Psoas muscle (tissue), 8 donors: ENCODE measurements around the gene SLAMF8. TPM values are rescaled to one million over a fixed set of nuclear protein-coding genes. Genes with fewer than 3 reads are reported as not detected.

Experiments
- ATAC-seq, 4 donors: fragments of 200-7000 bp; cut with Tn5 transposase; one replicate each; pipeline ENCODE4 v1.9.1; 2020; ENCODE audit warnings: moderate library complexity in 3 of 4, mild to moderate bottlenecking in 2 of 4
- DNase-seq, 2 donors: peaks; one replicate each; pipeline ENCODE4 v3.0.0-alpha.2; 2020
- H3K27ac ChIP-seq: fragments of 200-600 bp; one replicate; pipeline ENCODE4 v1.8.0; 2022
- H3K27me3 ChIP-seq, 3 donors: fragments of 200-600 bp in 1 of 3; one replicate each; pipeline versions ENCODE4 v1.6.1 to v1.8.0; 2013 to 2022; ENCODE audit warnings: low read length in 2 of 3, mild to moderate bottlenecking in 2 of 3, moderate library complexity in 1 of 3; ENCODE audit not compliant: insufficient read depth in 3 of 3
- H3K36me3 ChIP-seq, 2 donors: fragments of 200-600 bp in 1 of 2; one replicate each; pipeline versions ENCODE4 v1.6.1 to v1.8.0; 2013 to 2022; ENCODE audit warnings: low read depth in 1 of 2, mild to moderate bottlenecking in 1 of 2, moderate library complexity in 1 of 2; ENCODE audit not compliant: insufficient read depth in 1 of 2
- H3K4me1 ChIP-seq: fragments of 200-600 bp; one replicate; pipeline ENCODE4 v1.8.0; 2022
- H3K4me3 ChIP-seq: fragments of 200-600 bp; one replicate; pipeline ENCODE4 v1.8.0; 2022; ENCODE audit warnings: mild to moderate bottlenecking
- H3K9me3 ChIP-seq: fragments of 200-600 bp; one replicate; pipeline ENCODE4 v1.8.0; 2022
- WGBS, 3 donors: extraction: QIAGEN DNeasy Blood & Tissue Kit; methylation state at CpG; one replicate each; pipeline versions ENCODE4 v1.1.6 to v1.1.7; 2013; 5-methylcytosine and 5-hydroxymethylcytosine counted together
- intact Hi-C, 2 donors: fragments of 100-400 bp; cut with DNase I; formaldehyde crosslinking; loops; one replicate each; pipeline versions ENCODE4 v1.11.0 to v1.14.2; 2022
- polyA plus RNA-seq, 3 donors: library from polyadenylated mRNA; stranded (reverse); fragments of 200-250 nt; gene quantifications; one replicate each; pipeline ENCODE4 v1.2.3, GENCODE V29; 2013
- total RNA-seq, 4 donors: library from RNA; stranded (reverse); fragmentation: NEBNext Ultra II Directional in 2 of 4; extraction: Animal tissue kit (Norgen Biotek cat#: 25700) in 2 of 4; gene quantifications; one replicate each; pipeline versions ENCODE4 v1.2.1 to v1.2.4, GENCODE V29; 2021 to 2023
- TF ChIP-seq, protein P1 (sequence below): fragments of 200-600 bp; IDR thresholded peaks from one replicate; pipeline ENCODE4 v1.8.0; 2022; ENCODE audit warnings: antibody characterized with exemption
- donor health status: healthy with polysubstance abuse.
- donor health status: DM: no; HTN: no; CAD: no; lungs with moderate emphysema.
- donor health status: Bipolar disorder and iron deficiency.
- donor health status: healthy.
- donor health status: DM: yes; HTN: yes; CAD: no.
- donor health status: DM: no; HTN: no; CAD: no.
- donor health status: DM: no; HTN: no; CAD: no.
- donor health status: DM: yes; HTN: yes; CAD: no.

SLAMF8 gene
- total and polyA plus RNA-seq, 7 donors = 0.10 to 1.6 (median 1.1) TPM

DNA sequence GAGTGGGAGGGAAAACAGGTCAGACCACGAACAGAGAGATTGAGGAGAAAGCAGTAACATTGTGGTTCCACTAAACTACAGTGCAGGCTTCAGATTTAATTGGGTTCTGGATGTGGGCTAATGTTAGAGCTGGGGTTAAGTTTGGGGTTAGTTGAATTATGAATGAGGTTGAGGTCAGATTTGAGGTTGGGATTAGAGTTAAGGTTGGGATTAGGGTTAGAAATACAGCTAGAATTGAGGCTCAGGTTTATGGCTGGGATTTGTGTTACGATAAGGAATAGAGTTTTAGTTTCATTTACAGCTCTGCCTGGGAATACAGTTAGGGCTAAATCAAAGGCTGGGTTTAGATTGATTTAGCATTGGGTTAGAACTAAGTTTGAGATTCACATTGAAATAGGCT, 37.6 kb downstream of the SLAMF8 start:
- DNase-seq (no peak), ATAC-seq (no peak)
- Histone ChIP-seq H3K36me3 (no peaks in the 10 kb centered on the region), H3K27ac (no peak overlapping the region), H3K4me3 (no peak overlapping the region), H3K4me1 (no peaks in the 10 kb centered on the region), H3K9me3 (no peaks in the 10 kb centered on the region), H3K27me3 (no peaks in the 10 kb centered on the region)
- intact Hi-C loops = no loop called here
- 71 to 90% (median 80%) methylated on average over 2 of the region's 2 CpGs for WGBS, 3 donors
- TF ChIP-seq, protein P1, sequence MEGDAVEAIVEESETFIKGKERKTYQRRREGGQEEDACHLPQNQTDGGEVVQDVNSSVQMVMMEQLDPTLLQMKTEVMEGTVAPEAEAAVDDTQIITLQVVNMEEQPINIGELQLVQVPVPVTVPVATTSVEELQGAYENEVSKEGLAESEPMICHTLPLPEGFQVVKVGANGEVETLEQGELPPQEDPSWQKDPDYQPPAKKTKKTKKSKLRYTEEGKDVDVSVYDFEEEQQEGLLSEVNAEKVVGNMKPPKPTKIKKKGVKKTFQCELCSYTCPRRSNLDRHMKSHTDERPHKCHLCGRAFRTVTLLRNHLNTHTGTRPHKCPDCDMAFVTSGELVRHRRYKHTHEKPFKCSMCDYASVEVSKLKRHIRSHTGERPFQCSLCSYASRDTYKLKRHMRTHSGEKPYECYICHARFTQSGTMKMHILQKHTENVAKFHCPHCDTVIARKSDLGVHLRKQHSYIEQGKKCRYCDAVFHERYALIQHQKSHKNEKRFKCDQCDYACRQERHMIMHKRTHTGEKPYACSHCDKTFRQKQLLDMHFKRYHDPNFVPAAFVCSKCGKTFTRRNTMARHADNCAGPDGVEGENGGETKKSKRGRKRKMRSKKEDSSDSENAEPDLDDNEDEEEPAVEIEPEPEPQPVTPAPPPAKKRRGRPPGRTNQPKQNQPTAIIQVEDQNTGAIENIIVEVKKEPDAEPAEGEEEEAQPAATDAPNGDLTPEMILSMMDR = no peak

DNA sequence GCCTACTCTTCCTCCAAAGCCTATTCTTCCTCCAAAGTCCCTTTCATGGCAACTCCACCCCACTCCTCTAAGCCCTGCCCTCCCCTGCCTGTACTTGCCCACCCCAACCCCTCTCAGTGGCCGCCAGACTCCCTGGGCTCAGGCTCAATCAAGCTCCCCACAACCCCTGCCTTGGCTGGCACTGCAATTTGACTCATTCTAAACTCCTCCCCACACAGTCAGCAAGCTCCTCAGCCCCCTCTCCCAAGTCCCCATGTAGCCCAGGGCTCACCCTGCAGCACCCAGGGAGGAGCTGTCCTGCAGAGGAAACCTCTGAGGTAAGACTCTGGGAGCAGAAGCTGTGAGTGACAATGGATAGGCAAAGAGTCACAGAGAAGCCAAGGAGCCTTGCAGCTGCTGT, 39.4 kb downstream of the SLAMF8 start:
- no peaks in the 10 kb centered on the region for H3K4me1 ChIP-seq
- DNase-seq (no peak), ATAC-seq (no peak)
- intact Hi-C loops = no loop called here
- no peaks in the 10 kb centered on the region for H3K36me3 ChIP-seq
- WGBS, 3 donors = 64 to 79% (median 76%) methylated on average over 1 of the region's 1 CpG
- H3K27ac ChIP-seq = no peak overlapping the region
- no peaks in the 10 kb centered on the region for H3K9me3 ChIP-seq
- TF ChIP-seq, protein P1 = no peak
- H3K27me3 ChIP-seq = peaks cover 0 to 7% (median 0%) of the 10 kb centered on the region in 3 donors
- no peak overlapping the region for H3K4me3 ChIP-seq

DNA sequence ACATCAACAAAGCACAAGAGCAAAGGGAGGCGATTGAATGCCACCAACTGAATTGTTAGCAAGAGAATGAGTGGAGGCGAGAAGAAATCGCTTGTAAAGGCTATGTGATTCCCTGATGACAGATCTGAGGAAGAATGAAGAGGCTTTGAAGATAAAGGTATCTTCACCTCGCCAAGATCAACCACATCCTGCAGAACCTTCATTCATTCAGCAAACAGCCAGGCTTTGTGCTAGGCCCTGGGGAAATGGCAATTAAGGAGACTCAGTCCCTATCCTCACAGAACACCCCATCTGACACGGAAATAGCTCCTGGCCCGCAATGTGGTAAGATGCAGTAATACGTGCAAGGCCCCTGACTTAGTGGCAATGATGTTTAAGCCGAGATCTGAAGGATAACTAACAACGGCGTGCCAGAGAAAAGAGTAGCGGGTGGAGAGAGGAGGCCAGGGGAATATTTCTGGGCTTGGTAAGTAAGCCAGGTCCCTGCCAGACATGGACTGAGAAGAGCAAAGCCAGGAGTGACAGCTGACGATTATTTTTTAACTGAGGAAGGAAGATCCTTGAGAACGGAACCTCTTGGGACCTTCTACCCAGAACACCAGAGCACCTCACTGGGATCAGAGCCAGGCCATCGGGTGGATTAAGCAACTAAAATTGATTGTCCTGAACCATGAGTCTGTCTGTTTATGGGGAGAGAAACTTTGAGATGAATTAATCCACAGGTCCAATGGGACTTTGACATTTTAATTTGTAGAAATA, 40.4 kb downstream of the SLAMF8 start:
- WGBS, 3 donors = 46 to 59% (median 47%) methylated on average over 14 of the region's 14 CpGs
- peak in 1 of 4 donors; percentile 12 for ATAC-seq
- TF ChIP-seq, protein P1 = no peak

DNA sequence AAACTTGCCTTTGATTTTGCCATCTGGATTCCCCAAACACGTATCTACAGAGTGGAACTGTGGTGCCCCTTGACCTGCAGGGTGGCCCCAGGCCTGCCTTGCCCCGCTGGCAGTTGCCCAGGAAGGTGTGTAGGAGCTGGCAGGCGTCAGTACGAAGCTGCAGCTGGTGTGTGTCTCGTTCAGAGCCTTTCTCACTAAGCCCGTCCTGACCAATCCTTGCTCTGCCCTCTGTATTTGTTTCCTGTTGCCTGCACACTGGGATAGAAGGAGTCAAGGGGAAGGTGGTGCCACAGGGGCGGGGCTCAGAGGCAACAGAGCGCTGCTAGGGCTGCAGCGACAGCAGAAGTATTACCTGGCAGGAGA, 41.0 kb downstream of the SLAMF8 start:
- no peaks in the 10 kb centered on the region for H3K36me3 ChIP-seq
- ATAC-seq (peak; percentile 17 to 59 (median 58)), DNase-seq (no peak)
- TF ChIP-seq, protein P1 = no peak
- intact Hi-C loops = no loop called here
- no peak overlapping the region for H3K27ac ChIP-seq
- 15 to 23% (median 16%) methylated on average over 9 of the region's 9 CpGs for WGBS, 3 donors
- H3K4me1 ChIP-seq = no peaks in the 10 kb centered on the region
- no peak overlapping the region for H3K4me3 ChIP-seq
- peaks cover 0 to 7% (median 0%) of the 10 kb centered on the region in 3 donors for H3K27me3 ChIP-seq
- H3K9me3 ChIP-seq = no peaks in the 10 kb centered on the region

More for the DNA sequence above, 40.4 kb downstream of the SLAMF8 start:
- no peak for DNase-seq
- no peak overlapping the region for H3K4me3 ChIP-seq
- no peaks in the 10 kb centered on the region for H3K4me1 ChIP-seq
- H3K27me3 ChIP-seq = peaks cover 0 to 7% (median 0%) of the 10 kb centered on the region in 3 donors
- no peaks in the 10 kb centered on the region for H3K36me3 ChIP-seq
- intact Hi-C loops = no loop called here
- no peak overlapping the region for H3K27ac ChIP-seq
- no peaks in the 10 kb centered on the region for H3K9me3 ChIP-seq

DNA sequence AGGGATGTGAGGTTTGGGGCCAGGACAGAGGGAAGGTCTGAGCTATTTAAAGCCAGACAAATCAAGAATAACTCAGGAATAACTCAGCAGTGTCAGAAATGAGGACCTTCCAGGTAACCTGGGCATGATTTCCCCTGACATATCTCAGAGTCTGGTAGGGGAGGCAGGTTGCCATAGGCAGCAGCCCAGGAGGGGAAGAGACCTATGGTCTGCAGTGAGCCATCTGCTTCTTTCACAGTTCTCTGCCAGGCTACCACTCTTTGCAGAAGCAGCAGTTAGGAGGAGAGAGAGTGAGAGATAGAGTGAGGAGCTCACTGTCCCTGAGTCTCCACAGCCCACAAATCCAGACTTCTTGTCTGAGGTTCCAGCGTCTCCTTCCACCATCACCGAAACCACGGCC, 42.1 kb downstream of the SLAMF8 start:
- peaks cover 0 to 7% (median 0%) of the 10 kb centered on the region in 3 donors for H3K27me3 ChIP-seq
- H3K4me3 ChIP-seq = no peak overlapping the region
- TF ChIP-seq, protein P1 = no peak
- no peaks in the 10 kb centered on the region for H3K4me1 ChIP-seq
- WGBS, 3 donors = 45 to 70% (median 69%) methylated on average over 3 of the region's 3 CpGs
- DNase-seq (no peak), ATAC-seq (no peak)
- H3K27ac ChIP-seq = no peak overlapping the region
- H3K9me3 ChIP-seq = no peaks in the 10 kb centered on the region
- intact Hi-C loops = no loop called here
- no peaks in the 10 kb centered on the region for H3K36me3 ChIP-seq
